ENCODE data around the gene HIPK2.

Gene HIPK2

DNA sequence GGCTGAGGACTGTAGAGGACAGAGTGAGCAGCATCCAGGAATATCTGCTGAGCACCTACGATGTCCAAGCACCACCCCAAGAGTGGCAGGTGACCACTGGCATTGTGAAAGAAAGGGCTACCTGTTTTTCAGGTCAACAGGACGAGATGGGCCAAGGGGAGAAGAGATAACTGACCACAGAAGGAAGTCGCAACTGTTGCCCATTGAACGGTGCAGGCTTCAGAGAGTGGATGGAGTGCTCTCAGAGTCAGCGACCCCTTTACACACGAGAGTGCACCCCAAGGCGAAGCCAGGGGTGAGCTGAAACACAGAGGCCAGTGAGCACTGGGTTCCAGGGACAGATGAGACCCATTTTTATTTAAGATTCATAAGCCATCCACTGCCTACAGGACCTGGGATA lies 42.3 kb downstream of the HIPK2 start:
- DNase-seq (ENCODE audit: low read depth) = no peak

GRCh38 chr7:139734395-139734794 lies 43.4 kb downstream of the HIPK2 start:
- DNase-seq (ENCODE audit: low read depth) = no peak

GRCh38 chr7:139733751-139734150 lies 44.0 kb downstream of the HIPK2 start:
- no peak for DNase-seq (ENCODE audit: low read depth)

DNA sequence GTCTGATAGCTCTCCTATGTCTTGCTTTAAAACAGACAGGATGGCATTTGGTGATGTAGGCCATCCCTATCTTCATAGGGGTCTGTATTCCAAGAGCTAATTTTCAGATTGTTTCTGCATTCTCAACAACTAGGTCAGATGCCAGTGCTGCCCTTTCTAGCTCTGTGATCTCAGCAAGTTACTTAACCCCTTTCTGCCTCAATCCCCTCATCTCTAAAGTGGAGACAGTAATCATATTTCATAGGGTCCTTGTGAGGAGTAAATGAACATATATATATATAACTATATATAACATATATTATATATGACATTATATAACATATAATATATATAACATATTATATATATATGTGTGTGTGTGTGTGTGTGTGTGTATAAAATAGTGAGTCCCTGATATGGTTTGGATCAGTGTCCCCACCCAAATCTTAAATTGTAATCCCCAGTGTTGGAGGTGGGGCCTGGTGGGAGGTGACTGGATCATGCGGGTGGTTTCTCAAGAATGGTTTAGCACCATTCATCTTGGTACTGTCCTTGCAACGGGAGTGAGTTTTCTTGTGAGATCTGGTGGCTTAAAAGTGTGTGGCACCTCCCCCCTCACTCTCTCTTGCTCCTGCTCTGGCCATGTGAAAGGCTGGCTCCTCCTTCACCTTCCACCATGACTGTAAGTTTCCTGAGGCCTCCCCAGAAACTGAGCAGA lies 45.2 kb downstream of the HIPK2 start:
- no peak for DNase-seq (ENCODE audit: low read depth)

DNA sequence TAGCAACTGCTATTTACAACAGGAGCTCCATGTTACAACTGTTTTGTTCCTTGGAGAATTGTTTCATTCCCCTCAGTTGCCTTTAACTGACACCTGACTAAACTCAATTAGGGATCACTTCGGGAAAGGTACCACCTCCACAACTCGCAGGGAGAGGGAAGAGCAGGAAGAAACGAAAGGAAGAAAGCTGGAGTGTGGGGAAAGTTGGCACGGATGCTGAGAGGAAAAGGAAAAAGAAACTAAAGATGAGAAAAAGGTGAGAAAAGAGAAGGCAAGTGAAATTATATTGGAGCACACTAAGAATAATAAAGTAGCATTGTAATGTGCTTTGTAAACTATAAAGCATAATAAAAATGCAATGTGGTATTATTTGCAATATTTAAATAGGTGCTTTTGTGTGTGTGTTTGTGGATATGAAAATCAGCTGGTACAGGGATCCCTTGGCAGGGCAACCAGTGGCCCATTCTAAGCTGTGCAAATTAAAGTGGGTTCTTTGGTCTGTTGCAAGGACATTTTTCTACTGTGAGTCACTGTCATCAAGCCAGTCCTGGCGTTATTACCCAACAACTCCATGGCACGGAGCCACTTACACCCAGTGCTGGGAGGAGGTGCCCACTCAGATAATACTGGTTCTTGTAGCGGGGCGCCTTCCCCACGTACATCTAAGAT lies 45.9 kb downstream of the HIPK2 start:
- DNase-seq (ENCODE audit: low read depth) = no peak

GRCh38 chr7:139730746-139731612 lies 46.8 kb downstream of the HIPK2 start:
- no peak for DNase-seq (ENCODE audit: low read depth)

- DNase-seq (ENCODE audit: low read depth) = no peak
Measured at GRCh38 chr7:139728203-139728602, 49.6 kb downstream of the HIPK2 start.

DNA sequence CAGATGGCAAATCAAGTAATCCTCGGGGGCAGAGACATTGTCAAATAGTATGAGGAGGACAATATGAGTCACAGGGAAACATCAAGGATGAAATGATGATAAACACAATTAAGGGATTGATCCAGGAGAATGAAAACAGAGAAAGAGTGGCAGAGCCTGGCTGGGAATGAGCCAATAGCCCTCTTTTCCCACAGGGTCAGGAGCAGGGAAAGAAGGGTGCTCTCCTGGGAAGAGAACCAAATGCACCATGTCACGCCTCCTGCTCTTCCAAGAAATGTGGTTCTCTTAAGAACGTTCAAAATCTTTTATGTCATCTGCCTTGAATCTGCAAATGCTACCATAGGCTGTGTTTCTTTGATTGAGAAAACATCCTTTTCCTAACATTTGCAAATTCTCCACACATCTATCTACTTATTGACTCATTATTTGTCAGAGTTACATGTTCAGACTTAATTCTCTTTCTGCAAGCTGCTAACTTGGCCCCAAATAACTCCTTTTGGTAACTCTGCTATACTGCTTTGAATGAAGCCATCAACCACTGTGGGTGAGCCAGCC lies 50.6 kb downstream of the HIPK2 start:
- DNase-seq (ENCODE audit: low read depth) = no peak

DNA sequence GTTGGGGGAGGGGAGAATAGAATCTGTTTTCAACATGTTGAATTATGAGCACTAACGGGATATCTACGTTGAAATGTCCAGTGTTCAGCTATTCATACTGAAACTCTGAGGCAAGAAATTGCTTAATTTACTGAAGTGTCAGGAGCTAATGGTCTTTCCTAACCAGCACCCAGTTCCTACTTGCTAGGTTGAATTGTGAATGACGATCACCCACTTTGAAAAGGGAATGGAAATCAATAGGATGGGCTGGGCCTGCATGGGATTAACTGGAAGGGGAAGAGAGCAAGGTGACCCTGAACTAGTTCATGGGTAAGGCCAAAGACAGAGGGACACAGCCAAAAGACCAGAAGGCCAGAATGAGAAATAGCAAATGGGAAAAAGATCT lies 51.3 kb downstream of the HIPK2 start:
- no peak for DNase-seq (ENCODE audit: low read depth)

DNA sequence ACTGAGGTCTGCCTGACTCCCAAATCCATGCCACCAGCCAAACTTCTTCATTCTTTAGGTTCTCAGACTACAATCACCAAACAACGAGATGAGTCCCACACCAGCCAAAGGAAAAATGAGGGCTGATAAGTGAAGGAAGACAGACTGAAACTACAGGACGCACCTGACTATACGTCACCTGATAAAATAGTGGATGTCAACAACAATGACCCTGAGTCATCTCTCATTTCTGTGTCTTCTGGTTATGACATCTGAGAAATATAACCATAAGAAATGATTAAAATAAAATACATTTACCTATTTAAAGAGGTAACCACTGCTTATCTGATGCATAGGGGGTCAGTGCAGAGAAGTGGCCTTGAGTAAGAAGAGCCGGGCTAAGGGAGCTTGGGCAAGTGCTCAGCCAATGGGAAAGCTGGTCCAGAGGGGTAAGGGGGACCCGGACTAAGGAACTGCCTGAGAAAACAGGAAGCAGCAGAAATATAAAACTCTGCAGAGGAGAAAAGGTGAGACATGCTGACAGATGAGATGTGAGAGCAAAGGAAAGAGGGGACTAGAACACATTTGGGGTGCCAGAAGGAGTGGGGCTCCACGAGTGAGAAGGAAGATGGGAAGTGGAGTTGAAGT lies 51.8 kb downstream of the HIPK2 start:
- DNase-seq (ENCODE audit: low read depth) = no peak

- DNase-seq (ENCODE audit: low read depth) = no peak
Measured at GRCh38 chr7:139725077-139725476, 52.7 kb downstream of the HIPK2 start.

DNA sequence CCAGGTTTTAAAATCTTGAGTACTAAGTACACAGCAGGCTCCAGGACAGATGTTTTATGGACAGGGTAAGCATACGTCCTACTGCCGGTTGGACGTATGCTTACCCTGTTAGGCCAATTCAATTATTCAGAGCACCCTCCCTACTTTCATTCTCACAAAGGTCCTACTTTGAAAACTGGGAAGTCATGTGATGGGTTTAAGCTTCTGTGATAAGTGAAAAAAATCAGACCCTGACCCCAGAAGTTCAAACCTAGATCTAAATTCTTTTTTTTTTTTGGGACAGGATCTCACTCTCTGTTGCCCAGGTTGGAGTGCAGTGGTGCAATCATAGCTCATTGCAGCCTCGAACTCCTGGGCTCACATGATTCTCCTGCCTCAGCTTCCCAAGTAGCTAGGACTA lies 55.2 kb downstream of the HIPK2 start:
- no peak for DNase-seq (ENCODE audit: low read depth)

GRCh38 chr7:139721821-139722220 lies 56.0 kb downstream of the HIPK2 start:
- no peak for DNase-seq (ENCODE audit: low read depth)

GRCh38 chr7:139721417-139721816 lies 56.4 kb downstream of the HIPK2 start:
- no peak for DNase-seq (ENCODE audit: low read depth)

- no peak for DNase-seq (ENCODE audit: low read depth)
Measured at GRCh38 chr7:139720705-139721231, 57.0 kb downstream of the HIPK2 start.

GRCh38 chr7:139720186-139720585 lies 57.6 kb downstream of the HIPK2 start:
- no peak for DNase-seq (ENCODE audit: low read depth)

GRCh38 chr7:139718859-139719258 lies 58.9 kb downstream of the HIPK2 start:
- DNase-seq (ENCODE audit: low read depth) = peak; percentile 48

GRCh38 chr7:139718141-139718540 lies 59.7 kb downstream of the HIPK2 start:
- no peak for DNase-seq (ENCODE audit: low read depth)

- DNase-seq (ENCODE audit: low read depth) = no peak
Measured at GRCh38 chr7:139716156-139716942, 61.4 kb downstream of the HIPK2 start.

GRCh38 chr7:139715194-139715815 lies 62.5 kb downstream of the HIPK2 start:
- no peak for DNase-seq (ENCODE audit: low read depth)

Data from CMK (cell line).